ENCODE measurements around the gene BPIFB2. TPM values are rescaled to one million over a fixed set of nuclear protein-coding genes. Genes with fewer than 3 reads are reported as not detected.
A peak's percentile ranks its signal among the peaks of the same experiment; 100 is the strongest.
"Not testable (repeated sequence)": the region's sequence is repeated elsewhere in the genome, so short reads cannot be mapped to it uniquely, and the experiment has no call there.

BPIFB2 gene
- total RNA-seq, 4 donors from 2014 or later = not detected

GRCh38 chr20:32970973-32971300 is 36.6 kb upstream of the BPIFB2 start:
- intact Hi-C loops (cut with DNase I) = no loop called here
- no peak for DNase-seq
- 96% methylated on average over 2 of the region's 2 CpGs; no CpG with 5 or more reads in 1 of the 2 donors for WGBS, 2 donors

GRCh38 chr20:32971703-32972161 is 35.8 kb upstream of the BPIFB2 start:
- H3K27me3 ChIP-seq = no peaks in the 10 kb centered on the region
- WGBS, 2 donors = 24 to 32% methylated on average over 6 of the region's 6 CpGs
- peak; percentile 32 to 44 for DNase-seq
- H3K9me3 ChIP-seq = no peaks in the 10 kb centered on the region
- intact Hi-C loops (cut with DNase I) = no loop called here
- H3K27ac ChIP-seq = no peak overlapping the region
- H3K4me3 ChIP-seq (replicated peaks in 1 of 3) = no peak overlapping the region
- H3K36me3 ChIP-seq = no peaks in the 10 kb centered on the region
- TF ChIP-seq POLR2A (IDR thresholded peaks at IDR 0.05) (no peak), CTCF (IDR thresholded peaks at IDR 0.05) (no peak)
- peaks cover 0 to 4% of the 10 kb centered on the region in 2 donors for H3K4me1 ChIP-seq

More at GRCh38 chr20:32970973-32971300, 36.6 kb upstream of the BPIFB2 start:
- H3K27ac ChIP-seq = no peak overlapping the region
- no peak for TF ChIP-seq CTCF (IDR thresholded peaks at IDR 0.05)
- no peak for TF ChIP-seq POLR2A (IDR thresholded peaks at IDR 0.05)
- no peaks in the 10 kb centered on the region for H3K9me3 ChIP-seq
- no peaks in the 10 kb centered on the region for H3K27me3 ChIP-seq
- H3K4me1 ChIP-seq = peaks cover 0 to 4% of the 10 kb centered on the region in 2 donors
- no peaks in the 10 kb centered on the region for H3K36me3 ChIP-seq
- H3K4me3 ChIP-seq (replicated peaks in 1 of 3) = no peak overlapping the region

- no peak for DNase-seq
- no peak overlapping the region for H3K27ac ChIP-seq
- WGBS, 2 donors = 85 to 91% methylated on average over 9 to 10 of the region's 13 CpGs
- no peak overlapping the region for H3K4me3 ChIP-seq (replicated peaks in 1 of 3)
- no peaks in the 10 kb centered on the region for H3K27me3 ChIP-seq
- H3K4me1 ChIP-seq = peaks cover 0 to 4% of the 10 kb centered on the region in 2 donors
- H3K9me3 ChIP-seq = no peaks in the 10 kb centered on the region
- TF ChIP-seq CTCF (IDR thresholded peaks at IDR 0.05) = no peak
- no peak for TF ChIP-seq POLR2A (IDR thresholded peaks at IDR 0.05)
- intact Hi-C loops (cut with DNase I) = no loop called here
- H3K36me3 ChIP-seq = no peaks in the 10 kb centered on the region
Measured at GRCh38 chr20:32972181-32973076, 35.1 kb upstream of the BPIFB2 start.

- no peaks in the 10 kb centered on the region for H3K36me3 ChIP-seq
- no peak for DNase-seq
- 90 to 92% methylated on average over 10 of the region's 10 CpGs for WGBS, 2 donors
- intact Hi-C loops (cut with DNase I) = no loop called here
- H3K4me1 ChIP-seq = peaks cover 0 to 4% of the 10 kb centered on the region in 2 donors
- H3K27me3 ChIP-seq = no peaks in the 10 kb centered on the region
- TF ChIP-seq POLR2A (IDR thresholded peaks at IDR 0.05) (no peak), CTCF (IDR thresholded peaks at IDR 0.05) (no peak)
- H3K4me3 ChIP-seq (replicated peaks in 1 of 3) = no peak overlapping the region
- no peaks in the 10 kb centered on the region for H3K9me3 ChIP-seq
- H3K27ac ChIP-seq = no peak overlapping the region
Measured at GRCh38 chr20:32973077-32973717, 34.3 kb upstream of the BPIFB2 start.

GRCh38 chr20:32974204-32975064 is 33.1 kb upstream of the BPIFB2 start:
- DNase-seq; H3K9me3 ChIP-seq; intact Hi-C loops (cut with DNase I); H3K27ac ChIP-seq; H3K4me1 ChIP-seq; H3K4me3 ChIP-seq (replicated peaks in 1 of 3); H3K36me3 ChIP-seq; H3K27me3 ChIP-seq: not testable (repeated sequence)
- WGBS, 2 donors = 72 to 77% methylated on average over 9 of the region's 9 CpGs

- intact Hi-C loops (cut with DNase I); H3K4me1 ChIP-seq; H3K27ac ChIP-seq; H3K27me3 ChIP-seq; DNase-seq; H3K9me3 ChIP-seq; H3K4me3 ChIP-seq (replicated peaks in 1 of 3); H3K36me3 ChIP-seq: not testable (repeated sequence)
- WGBS, 2 donors = 87 to 90% methylated on average over 4 of the region's 4 CpGs
Measured at GRCh38 chr20:32975121-32975520, 32.4 kb upstream of the BPIFB2 start.

Data from thyroid gland (tissue), 4 donors.